22Rv1 (cell line): ENCODE data around the gene NFASC.

Experiments
- ZFX ChIP-seq: fragments of 450-650 bp; IDR thresholded peaks from 2 replicates; pipeline ENCODE4 v1.6.1; 2017; ENCODE audit warnings: antibody characterized with exemption, borderline replicate concordance
- TF ChIP-seq, protein P1 (sequence below): fragments of 450-650 bp; IDR thresholded peaks from 2 replicates; pipeline ENCODE4 v1.5.1; 2017; ENCODE audit warnings: mild to moderate bottlenecking

GRCh38 chr1:204854286-204854685 lies 16.4 kb upstream of the NFASC start:
- TF ChIP-seq, protein P1, sequence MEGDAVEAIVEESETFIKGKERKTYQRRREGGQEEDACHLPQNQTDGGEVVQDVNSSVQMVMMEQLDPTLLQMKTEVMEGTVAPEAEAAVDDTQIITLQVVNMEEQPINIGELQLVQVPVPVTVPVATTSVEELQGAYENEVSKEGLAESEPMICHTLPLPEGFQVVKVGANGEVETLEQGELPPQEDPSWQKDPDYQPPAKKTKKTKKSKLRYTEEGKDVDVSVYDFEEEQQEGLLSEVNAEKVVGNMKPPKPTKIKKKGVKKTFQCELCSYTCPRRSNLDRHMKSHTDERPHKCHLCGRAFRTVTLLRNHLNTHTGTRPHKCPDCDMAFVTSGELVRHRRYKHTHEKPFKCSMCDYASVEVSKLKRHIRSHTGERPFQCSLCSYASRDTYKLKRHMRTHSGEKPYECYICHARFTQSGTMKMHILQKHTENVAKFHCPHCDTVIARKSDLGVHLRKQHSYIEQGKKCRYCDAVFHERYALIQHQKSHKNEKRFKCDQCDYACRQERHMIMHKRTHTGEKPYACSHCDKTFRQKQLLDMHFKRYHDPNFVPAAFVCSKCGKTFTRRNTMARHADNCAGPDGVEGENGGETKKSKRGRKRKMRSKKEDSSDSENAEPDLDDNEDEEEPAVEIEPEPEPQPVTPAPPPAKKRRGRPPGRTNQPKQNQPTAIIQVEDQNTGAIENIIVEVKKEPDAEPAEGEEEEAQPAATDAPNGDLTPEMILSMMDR: no peak
- TF ChIP-seq ZFX: no peak
